Esophagus (tissue), 2 donors: ENCODE data around the gene EPB41L2. TPM values are rescaled to one million over a fixed set of nuclear protein-coding genes. Genes with fewer than 3 reads are reported as not detected.

Experiments used
- H3K27ac ChIP-seq, 2 donors: one replicate each; pipeline ENCODE4 v1.5.1; 2013; ENCODE audit warnings: low read depth in 2 of 2, mild to moderate bottlenecking in 2 of 2, inconsistent platforms in 1 of 2, low read length in 1 of 2, moderate library complexity in 1 of 2
- H3K27me3 ChIP-seq, 2 donors: one replicate each; pipeline ENCODE4 v1.6.1; 2013; ENCODE audit warnings: low read length in 2 of 2, control low read depth in 1 of 2, mild to moderate bottlenecking in 1 of 2; ENCODE audit not compliant: insufficient read depth in 2 of 2, control insufficient read depth in 1 of 2
- H3K36me3 ChIP-seq, 2 donors: one replicate each; pipeline ENCODE4 v1.6.1; 2013; ENCODE audit warnings: low read length in 1 of 2; ENCODE audit not compliant: control insufficient read depth in 2 of 2, insufficient read depth in 2 of 2
- H3K4me1 ChIP-seq, 2 donors: one replicate each; pipeline ENCODE4 v1.6.1; 2013; ENCODE audit warnings: low read length in 1 of 2; ENCODE audit not compliant: control insufficient read depth in 2 of 2, insufficient read depth in 2 of 2
- H3K4me3 ChIP-seq, 2 donors: one replicate each; pipeline ENCODE4 v1.5.1; 2013; ENCODE audit warnings: low read length in 2 of 2, mild to moderate bottlenecking in 2 of 2, low read depth in 1 of 2, moderate library complexity in 1 of 2
- H3K9me3 ChIP-seq, 2 donors: one replicate each; pipeline ENCODE4 v1.6.1; 2013; ENCODE audit warnings: mild to moderate bottlenecking in 2 of 2, low read depth in 1 of 2, low read length in 1 of 2, moderate library complexity in 1 of 2; ENCODE audit not compliant: control insufficient read depth in 2 of 2, insufficient read depth in 1 of 2
- WGBS, 2 donors: extraction: QIAGEN DNeasy Blood & Tissue Kit; methylation state at CpG; one replicate each; pipeline ENCODE4 v1.1.7; 2013; 5-methylcytosine and 5-hydroxymethylcytosine counted together
- polyA plus RNA-seq, 2 donors: library from polyadenylated mRNA; stranded (reverse); fragments of 200-250 nt; gene quantifications; one replicate each; pipeline ENCODE4 v1.2.3, GENCODE V29; 2013
- donor health status: healthy with polysubstance abuse.
- donor health status: Bipolar disorder and iron deficiency.

Gene EPB41L2
- polyA plus RNA-seq, 2 donors: 6.7 to 7.8 TPM

GRCh38 chr6:131026243-131026642, 36.8 kb downstream of the EPB41L2 start:
- H3K4me1 ChIP-seq: no peaks in the 10 kb centered on the region
- H3K27me3 ChIP-seq: no peaks in the 10 kb centered on the region
- H3K27ac ChIP-seq: no peak overlapping the region
- WGBS, 2 donors: 97 to 98% methylated on average over 1 of the region's 1 CpG
- no peak overlapping the region for H3K4me3 ChIP-seq
- no peaks in the 10 kb centered on the region for H3K36me3 ChIP-seq
- H3K9me3 ChIP-seq: no peaks in the 10 kb centered on the region

GRCh38 chr6:131024565-131024964, 38.5 kb downstream of the EPB41L2 start:
- 94 to 96% methylated on average over 6 of the region's 6 CpGs for WGBS, 2 donors
- no peaks in the 10 kb centered on the region for H3K4me1 ChIP-seq
- no peaks in the 10 kb centered on the region for H3K9me3 ChIP-seq
- no peak overlapping the region for H3K4me3 ChIP-seq
- no peaks in the 10 kb centered on the region for H3K27me3 ChIP-seq
- H3K27ac ChIP-seq: no peak overlapping the region
- H3K36me3 ChIP-seq: no peaks in the 10 kb centered on the region

- WGBS, 2 donors: 33 to 63% methylated on average over 3 of the region's 3 CpGs
- Histone ChIP-seq H3K36me3 (no peaks in the 10 kb centered on the region), H3K27ac (no peak overlapping the region)
Measured at GRCh38 chr6:131023834-131024504, 39.1 kb downstream of the EPB41L2 start.

GRCh38 chr6:131022691-131023090, 40.4 kb downstream of the EPB41L2 start:
- no peaks in the 10 kb centered on the region for H3K9me3 ChIP-seq
- 61 to 63% methylated on average over 4 of the region's 4 CpGs for WGBS, 2 donors
- no peaks in the 10 kb centered on the region for H3K27me3 ChIP-seq

More at GRCh38 chr6:131023834-131024504, 39.1 kb downstream of the EPB41L2 start:
- no peaks in the 10 kb centered on the region for H3K9me3 ChIP-seq
- H3K4me1 ChIP-seq: no peaks in the 10 kb centered on the region
- no peaks in the 10 kb centered on the region for H3K27me3 ChIP-seq
- no peak overlapping the region for H3K4me3 ChIP-seq

GRCh38 chr6:131017962-131018361, 45.1 kb downstream of the EPB41L2 start:
- H3K27ac ChIP-seq: no peak overlapping the region
- H3K36me3 ChIP-seq: no peaks in the 10 kb centered on the region
- no peak overlapping the region for H3K4me3 ChIP-seq
- H3K9me3 ChIP-seq: no peaks in the 10 kb centered on the region
- H3K27me3 ChIP-seq: no peaks in the 10 kb centered on the region
- H3K4me1 ChIP-seq: no peaks in the 10 kb centered on the region
- WGBS, 2 donors: 97 to 98% methylated on average over 3 of the region's 3 CpGs

More at GRCh38 chr6:131022691-131023090, 40.4 kb downstream of the EPB41L2 start:
- no peaks in the 10 kb centered on the region for H3K4me1 ChIP-seq
- H3K27ac ChIP-seq: no peak overlapping the region
- no peaks in the 10 kb centered on the region for H3K36me3 ChIP-seq
- H3K4me3 ChIP-seq: no peak overlapping the region

- H3K9me3 ChIP-seq: no peaks in the 10 kb centered on the region
- no peaks in the 10 kb centered on the region for H3K4me1 ChIP-seq
- no peaks in the 10 kb centered on the region for H3K27me3 ChIP-seq
- H3K4me3 ChIP-seq: no peak overlapping the region
- WGBS, 2 donors: 43 to 53% methylated on average over 3 of the region's 3 CpGs
- H3K36me3 ChIP-seq: no peaks in the 10 kb centered on the region
- no peak overlapping the region for H3K27ac ChIP-seq
Measured at GRCh38 chr6:131015630-131016263, 47.3 kb downstream of the EPB41L2 start.

GRCh38 chr6:131015025-131015591, 47.9 kb downstream of the EPB41L2 start:
- Histone ChIP-seq H3K4me1 (no peaks in the 10 kb centered on the region), H3K27ac (no peak overlapping the region), H3K4me3 (no peak overlapping the region), H3K27me3 (no peaks in the 10 kb centered on the region), H3K36me3 (no peaks in the 10 kb centered on the region), H3K9me3 (no peaks in the 10 kb centered on the region)
- 41 to 51% methylated on average over 4 of the region's 4 CpGs for WGBS, 2 donors

GRCh38 chr6:131014080-131014776, 48.8 kb downstream of the EPB41L2 start:
- Histone ChIP-seq H3K27ac (no peak overlapping the region), H3K4me3 (no peak overlapping the region), H3K4me1 (no peaks in the 10 kb centered on the region), H3K36me3 (no peaks in the 10 kb centered on the region), H3K27me3 (no peaks in the 10 kb centered on the region), H3K9me3 (no peaks in the 10 kb centered on the region)
- 51% methylated on average over 5 of the region's 5 CpGs for WGBS, 2 donors

GRCh38 chr6:131013495-131013894, 49.5 kb downstream of the EPB41L2 start:
- H3K27me3 ChIP-seq: no peaks in the 10 kb centered on the region
- no peaks in the 10 kb centered on the region for H3K36me3 ChIP-seq
- H3K27ac ChIP-seq: no peak overlapping the region
- H3K4me1 ChIP-seq: no peaks in the 10 kb centered on the region
- H3K4me3 ChIP-seq: no peak overlapping the region
- WGBS, 2 donors: 37% methylated on average over 2 of the region's 2 CpGs
- peaks cover 0 to under 1% of the 10 kb centered on the region in 2 donors for H3K9me3 ChIP-seq
